HG03045 (cell line): ENCODE measurements around the gene PRKAB1.

Experiments
- ATAC-seq: cut with Tn5 transposase; IDR thresholded peaks from one replicate; pipeline ENCODE4 v1.9.1; 2021; ENCODE audit warnings: mild to moderate bottlenecking, moderate library complexity; ENCODE audit not compliant: unreplicated experiment

PRKAB1 gene

DNA sequence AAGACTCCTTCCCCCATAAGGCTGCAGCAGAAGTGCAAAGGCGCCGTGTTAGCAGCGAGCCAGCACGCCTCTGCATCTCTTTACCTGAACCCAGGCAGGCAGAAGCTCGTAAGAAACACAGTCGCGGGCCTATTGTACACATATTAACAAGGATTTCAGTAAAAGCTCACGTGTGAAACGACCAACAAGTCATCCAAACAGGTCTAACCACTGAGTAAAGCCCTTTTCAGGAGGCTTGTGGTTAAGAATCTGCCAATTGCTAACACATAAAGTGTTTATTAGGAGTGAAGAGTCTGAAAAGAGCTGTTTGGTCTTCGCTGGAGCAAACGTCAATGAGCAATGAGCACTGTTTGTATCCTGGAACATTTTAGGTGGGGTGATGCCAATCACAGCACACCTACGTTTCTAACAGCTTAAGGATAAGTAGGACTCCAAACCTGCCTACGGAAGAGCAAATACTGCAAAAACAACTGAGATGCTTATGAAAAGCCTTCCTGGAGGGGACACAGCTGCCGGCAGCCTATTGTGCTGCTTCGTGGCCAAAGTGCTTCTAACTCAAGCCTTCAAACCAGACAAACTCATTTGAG is 43.1 kb downstream of the PRKAB1 start:
- no peak for ATAC-seq

DNA sequence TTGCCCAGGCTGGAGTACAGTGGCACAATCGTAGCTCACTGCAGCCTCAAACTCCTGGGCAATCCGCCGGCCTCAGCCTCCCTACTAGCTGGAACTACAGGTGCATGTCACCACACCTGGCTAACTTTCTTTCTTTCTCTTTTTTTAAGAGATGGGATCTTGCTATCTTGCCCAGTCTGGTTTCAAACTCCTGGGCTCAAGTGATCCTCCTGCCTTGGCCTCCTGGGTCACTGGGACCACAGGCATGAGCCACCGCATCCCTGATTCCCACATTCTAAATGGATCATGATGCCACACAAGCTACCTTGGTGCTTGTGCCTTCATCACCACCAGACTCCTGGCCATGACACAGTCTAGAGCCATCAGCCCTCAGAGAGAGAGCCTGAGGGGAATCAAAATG is 43.8 kb downstream of the PRKAB1 start:
- no peak for ATAC-seq

DNA sequence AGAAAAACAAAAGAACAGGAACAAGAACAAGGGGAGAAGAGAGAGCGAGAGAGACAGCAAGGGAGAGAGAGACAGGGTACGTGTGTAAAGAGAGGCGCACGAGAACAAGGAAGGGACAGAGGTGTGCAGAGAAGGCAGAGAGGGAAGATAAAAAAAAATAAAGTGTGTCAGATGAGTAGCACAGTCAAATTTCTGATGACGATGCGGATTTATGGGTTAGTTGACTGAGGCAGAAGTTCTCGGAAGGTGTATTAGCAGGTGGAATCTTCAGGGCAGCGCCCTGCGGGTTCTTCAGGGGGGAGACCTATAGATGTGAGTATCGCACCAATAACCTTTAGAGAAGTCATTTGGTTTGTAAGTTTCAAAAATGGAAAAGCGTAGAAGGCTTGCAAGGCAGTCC is 44.8 kb downstream of the PRKAB1 start:
- ATAC-seq: no peak

DNA sequence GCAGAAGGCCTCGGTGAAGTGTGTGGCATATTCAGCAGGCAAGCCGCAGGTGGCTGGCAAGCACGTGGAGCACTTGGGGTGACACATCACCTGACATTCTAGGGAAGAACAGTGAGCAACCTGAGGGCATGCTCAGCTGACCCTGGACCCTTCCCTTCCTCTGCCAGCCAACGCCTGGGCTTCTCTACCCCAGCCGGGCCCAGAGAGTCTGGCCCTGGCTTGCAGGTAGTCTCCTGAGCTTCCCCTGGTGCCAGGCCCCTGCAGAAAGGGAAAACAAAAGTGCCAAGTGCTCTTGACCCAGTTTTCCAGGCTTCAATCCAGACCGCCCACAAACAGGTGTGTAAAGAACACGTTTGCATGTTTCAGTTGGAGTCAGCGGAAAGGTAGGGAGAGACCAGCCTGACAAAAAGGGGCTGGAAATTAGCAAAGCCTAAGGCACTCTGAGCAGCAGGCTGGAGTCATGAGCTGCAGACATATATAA is 45.7 kb downstream of the PRKAB1 start:
- no peak for ATAC-seq

DNA sequence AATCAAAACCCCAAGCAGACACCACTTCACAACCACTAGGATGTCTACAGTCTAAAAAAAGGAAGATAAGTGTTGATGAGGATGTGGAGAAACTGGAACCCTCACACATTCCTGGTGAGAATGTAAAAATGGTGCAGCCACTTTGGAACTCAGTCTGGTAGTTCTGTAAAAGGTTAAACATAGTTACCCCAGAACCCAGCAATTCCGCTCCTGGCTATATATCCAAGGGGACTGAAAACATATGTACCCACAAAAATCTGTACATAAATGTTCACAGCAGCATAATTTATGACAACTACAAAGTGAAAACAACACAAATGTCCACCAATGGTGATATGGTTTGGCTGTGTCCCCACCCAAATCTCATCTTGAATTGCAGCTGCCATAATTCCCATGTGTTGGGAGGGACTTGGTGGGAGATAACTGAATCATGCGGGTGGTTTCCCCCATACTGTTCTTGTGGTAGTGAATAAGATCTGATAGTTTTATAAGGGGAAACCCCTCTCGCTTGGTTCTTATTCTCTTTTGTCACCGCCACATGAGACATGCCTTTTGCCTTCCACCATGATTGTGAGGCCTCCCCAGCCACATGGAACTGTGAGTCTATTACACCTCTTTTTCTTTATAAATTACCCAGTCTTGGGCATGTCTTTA is 46.8 kb downstream of the PRKAB1 start:
- ATAC-seq: no peak

DNA sequence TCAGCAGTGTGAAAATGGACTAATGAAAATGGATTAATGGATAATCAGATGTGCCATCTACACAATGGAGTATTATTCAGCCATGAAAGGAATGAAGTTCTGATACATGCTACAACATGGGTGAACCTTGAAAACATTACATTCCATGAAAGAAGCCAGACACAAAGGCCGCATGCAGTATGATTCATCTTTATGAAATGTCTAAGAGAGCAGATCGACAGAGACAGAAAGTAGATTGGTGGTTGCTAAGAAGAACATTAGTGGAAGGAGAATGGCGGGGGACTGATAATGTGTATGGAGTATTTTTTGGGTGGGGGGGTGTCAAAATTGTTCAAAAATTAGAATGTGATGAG is 47.3 kb downstream of the PRKAB1 start:
- no peak for ATAC-seq

DNA sequence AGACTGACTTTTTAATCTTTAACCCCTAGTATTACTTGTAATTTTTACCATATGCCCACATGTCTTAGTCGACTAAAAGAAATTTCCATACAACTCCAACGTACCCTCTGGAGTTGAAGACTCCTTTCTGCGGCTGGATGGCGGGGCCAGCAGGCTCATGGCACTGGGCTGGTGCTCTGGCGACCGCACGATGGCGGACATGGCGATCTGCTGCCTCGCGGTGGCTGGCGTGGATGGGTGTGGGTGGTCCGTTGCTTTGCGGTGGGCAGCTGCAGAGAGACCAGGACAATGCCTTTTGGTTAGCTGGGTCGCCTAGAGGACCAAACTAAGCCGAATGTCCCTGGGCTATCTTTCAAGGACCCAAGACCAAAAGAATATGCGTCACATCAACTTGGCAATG is 50.2 kb downstream of the PRKAB1 start:
- ATAC-seq: no peak

DNA sequence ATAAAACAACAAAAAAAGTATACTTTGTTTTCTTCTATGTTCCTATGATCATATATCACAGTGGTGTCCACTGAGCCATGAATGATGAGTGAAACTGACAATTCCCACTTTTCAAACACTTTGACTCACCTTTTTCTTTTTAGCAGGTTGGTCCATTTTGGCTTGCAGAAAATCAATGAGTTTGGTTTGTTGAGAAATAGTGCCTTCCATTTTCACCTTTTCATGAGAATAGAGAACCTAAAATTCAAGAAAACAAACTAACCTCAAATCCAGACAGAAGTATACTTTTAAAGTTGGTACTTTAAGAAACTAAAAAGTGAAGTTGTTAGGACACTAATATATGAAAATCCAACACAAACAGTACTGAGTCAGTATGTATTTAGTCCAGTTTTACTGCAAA is 52.4 kb downstream of the PRKAB1 start:
- no peak for ATAC-seq

DNA sequence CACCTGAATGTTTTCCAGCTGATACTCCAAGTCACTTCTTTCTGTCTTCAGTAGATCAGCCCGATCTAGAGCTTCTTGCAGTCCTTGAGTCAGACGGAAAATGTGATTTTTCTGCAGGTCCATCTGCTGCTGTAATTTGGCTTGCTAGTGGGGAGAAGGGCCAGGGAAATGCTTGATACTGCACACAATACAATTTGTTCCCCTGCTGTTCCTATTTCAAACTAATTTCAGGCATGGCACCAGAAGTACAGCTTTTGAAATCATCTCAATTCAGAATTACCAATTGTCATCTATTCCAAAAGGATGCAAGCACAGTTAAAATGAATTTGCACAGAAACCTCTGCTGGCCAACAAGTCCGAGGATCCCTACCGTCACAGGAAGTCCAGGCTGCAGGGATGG is 53.4 kb downstream of the PRKAB1 start:
- no peak for ATAC-seq

DNA sequence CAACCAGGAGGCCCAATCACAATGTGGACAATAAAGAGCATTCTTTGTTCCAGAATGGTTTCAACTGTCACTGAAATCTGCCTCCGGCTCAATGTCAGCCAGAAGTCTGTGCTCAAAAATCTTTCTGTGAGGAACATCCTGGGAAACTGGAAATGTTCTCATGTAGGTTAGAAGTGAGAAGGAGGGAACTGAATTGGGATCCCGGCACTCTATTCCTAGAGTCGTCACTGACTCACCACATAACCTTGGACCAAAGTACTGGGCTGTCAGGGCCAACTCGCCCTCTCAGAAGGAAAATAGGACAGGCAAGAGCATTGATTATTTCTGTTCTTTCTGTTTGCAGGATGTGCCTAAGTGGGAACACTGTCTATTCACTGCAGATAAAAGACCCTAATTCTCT is 57.6 kb downstream of the PRKAB1 start:
- ATAC-seq: no peak

DNA sequence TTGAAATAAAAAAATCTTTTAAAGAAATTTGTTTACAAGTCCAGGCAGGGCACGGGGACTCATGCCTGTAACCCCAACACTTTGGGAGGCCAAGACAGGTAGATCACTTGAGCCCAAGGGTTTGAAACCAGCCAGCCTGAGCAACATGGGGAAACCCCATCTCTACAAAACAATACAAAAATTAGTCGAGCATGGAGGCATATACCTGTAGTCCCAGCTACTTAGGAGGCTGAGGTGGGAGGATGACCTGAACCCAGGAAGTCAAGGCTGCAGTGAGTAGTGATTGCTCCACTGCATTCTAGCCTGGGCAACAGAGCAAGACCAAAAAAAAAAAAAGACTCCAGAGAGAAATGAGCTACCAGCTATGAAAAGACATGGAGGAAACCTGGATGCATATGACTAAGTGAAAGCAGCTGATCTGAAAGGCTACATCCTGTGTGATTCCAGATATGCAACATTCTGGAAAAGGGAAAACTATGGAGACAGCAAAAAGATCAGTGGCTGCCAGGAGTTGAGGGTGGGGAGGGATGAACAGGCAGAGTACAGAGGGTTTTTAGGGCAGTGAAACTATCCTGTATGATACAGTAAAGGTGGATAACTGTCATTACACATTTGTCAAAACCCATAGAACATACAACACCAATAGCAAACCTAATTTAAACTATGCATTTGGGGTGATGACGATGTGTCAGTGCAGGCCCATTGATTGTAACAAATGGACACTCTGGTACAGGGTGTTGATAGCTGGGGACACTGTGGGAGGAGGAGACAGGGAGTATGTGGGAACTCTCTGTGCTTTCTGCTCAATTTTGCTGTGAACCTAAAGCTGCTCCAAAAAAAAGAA is 59.9 kb downstream of the PRKAB1 start:
- ATAC-seq: no peak

DNA sequence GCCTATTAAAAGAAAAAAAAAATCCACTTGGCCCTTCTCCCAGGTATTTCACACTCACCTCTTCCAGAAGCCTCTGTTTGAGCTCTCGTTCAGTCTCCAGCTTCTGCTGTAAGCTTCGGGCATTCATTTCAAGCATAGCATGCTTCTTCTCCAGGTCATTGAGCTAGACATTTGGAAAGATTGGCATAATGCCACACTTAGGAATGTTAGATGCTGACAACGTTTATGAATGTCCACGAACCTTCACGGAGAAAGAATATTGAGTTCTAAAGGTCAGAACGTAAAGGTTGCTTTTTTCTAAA is 60.5 kb downstream of the PRKAB1 start:
- ATAC-seq: no peak

DNA sequence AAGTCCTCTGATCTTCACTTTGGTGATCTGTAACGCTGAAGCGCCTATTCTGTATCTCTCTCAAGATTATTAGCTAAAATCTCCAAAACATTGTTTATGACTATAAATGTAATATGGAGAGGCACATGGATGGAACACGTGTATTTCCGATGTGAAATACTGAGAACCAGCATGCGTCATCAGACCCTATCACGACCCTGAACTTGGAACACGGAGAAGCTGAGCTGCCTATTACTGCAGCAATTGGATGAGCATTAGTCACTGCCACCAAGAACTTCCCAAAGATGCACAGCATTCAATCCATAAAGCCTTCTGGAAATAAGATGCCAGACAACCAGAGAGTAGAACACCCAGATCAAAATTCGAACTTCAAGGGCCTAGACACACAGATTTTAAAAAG is 61.9 kb downstream of the PRKAB1 start:
- no peak for ATAC-seq

DNA sequence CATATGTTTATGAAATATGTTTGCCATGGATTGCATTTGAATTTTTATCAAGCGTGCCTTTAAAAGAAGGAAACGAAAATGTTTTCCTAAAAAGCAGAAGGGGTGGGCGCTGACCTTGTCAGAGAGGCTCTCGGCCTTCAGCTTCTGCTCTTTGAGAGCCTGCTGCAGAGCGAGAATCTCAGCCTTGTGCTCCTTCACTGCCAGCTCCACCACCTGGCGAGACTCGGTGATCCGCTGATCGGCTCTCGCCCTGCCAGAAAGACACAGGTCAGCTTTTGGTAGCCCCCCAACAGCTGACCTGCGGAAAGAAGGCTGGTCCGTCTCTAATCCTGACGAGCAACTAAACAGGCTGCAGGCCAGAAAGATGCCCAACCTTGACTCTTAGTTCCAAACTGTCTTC is 62.4 kb downstream of the PRKAB1 start:
- ATAC-seq: no peak
